H9 (cell line): ENCODE results near the gene LECT2. TPM values are rescaled to one million over a fixed set of nuclear protein-coding genes. Genes with fewer than 3 reads are reported as not detected.

Experiments used
- DNase-seq: peaks from one replicate; pipeline ENCODE4 v3.0.0-alpha.2; 2017
- H2AFZ ChIP-seq: one replicate; pipeline ENCODE4 v1.6.1; 2013; ENCODE audit warnings: mild to moderate bottlenecking, low read length, control low read depth, moderate library complexity
- H2AK5ac ChIP-seq: 2 replicates; pipeline ENCODE4 v1.6.1; 2013; ENCODE audit warnings: low read length, control low read depth, mixed read lengths; ENCODE audit not compliant: insufficient read length
- H2BK120ac ChIP-seq: one replicate; pipeline ENCODE4 v1.6.1; 2013; ENCODE audit warnings: low read depth, mild to moderate bottlenecking, low read length, control low read depth, inconsistent platforms; ENCODE audit not compliant: poor library complexity, severe bottlenecking
- H2BK12ac ChIP-seq: 2 replicates; pipeline ENCODE4 v1.6.1; 2013; ENCODE audit warnings: low read length, control low read depth, mixed read lengths, low read depth; ENCODE audit not compliant: insufficient read length
- H2BK15ac ChIP-seq: 2 replicates; pipeline ENCODE4 v1.6.1; 2013; ENCODE audit warnings: low read depth, low read length, control low read depth
- H2BK20ac ChIP-seq: one replicate; pipeline ENCODE4 v1.6.1; 2013; ENCODE audit warnings: low read depth, mild to moderate bottlenecking, low read length, control low read depth, inconsistent platforms; ENCODE audit not compliant: poor library complexity, severe bottlenecking
- H2BK5ac ChIP-seq: 2 replicates; pipeline ENCODE4 v1.6.1; 2013; ENCODE audit warnings: low read length, control low read depth, mixed read lengths; ENCODE audit not compliant: insufficient read length
- H3K14ac ChIP-seq: 2 replicates; pipeline ENCODE4 v1.6.1; 2013; ENCODE audit warnings: low read length, control low read depth; ENCODE audit not compliant: insufficient read depth
- H3K18ac ChIP-seq: 2 replicates; pipeline ENCODE4 v1.6.1; 2013; ENCODE audit warnings: low read depth, mild to moderate bottlenecking, mixed read lengths, low read length, control low read depth; ENCODE audit not compliant: insufficient read length
- H3K23ac ChIP-seq: 2 replicates; pipeline ENCODE4 v1.6.1; 2013; ENCODE audit warnings: low read length, control low read depth, mixed read lengths, low read depth; ENCODE audit not compliant: insufficient read length
- H3K23me2 ChIP-seq: 2 replicates; pipeline ENCODE4 v1.6.1; 2013; ENCODE audit warnings: low read depth, mild to moderate bottlenecking, mixed read lengths, low read length, control low read depth; ENCODE audit not compliant: insufficient read length, poor library complexity, severe bottlenecking
- H3K27ac ChIP-seq: 2 replicates; pipeline ENCODE4 v1.5.1; 2013; ENCODE audit warnings: low read length, control low read depth, mixed read lengths, low read depth; ENCODE audit not compliant: insufficient read length
- H3K27me3 ChIP-seq: 2 replicates; pipeline ENCODE4 v1.6.1; 2013; ENCODE audit warnings: low read length, control low read depth, inconsistent platforms; ENCODE audit not compliant: insufficient read depth
- H3K4ac ChIP-seq: 2 replicates; pipeline ENCODE4 v1.6.1; 2013; ENCODE audit warnings: low read depth, mild to moderate bottlenecking, control low read depth, inconsistent platforms, low read length, moderate library complexity
- H3K4me1 ChIP-seq: 2 replicates; pipeline ENCODE4 v1.6.1; 2013; ENCODE audit warnings: low read length, control low read depth, inconsistent platforms; ENCODE audit not compliant: insufficient read depth
- H3K4me2 ChIP-seq: 2 replicates; pipeline ENCODE4 v1.6.1; 2013; ENCODE audit warnings: low read length, control low read depth, mixed read lengths; ENCODE audit not compliant: insufficient read length, insufficient read depth
- H3K56ac ChIP-seq: 2 replicates; pipeline ENCODE4 v1.6.1; 2013; ENCODE audit warnings: low read depth, mild to moderate bottlenecking, mixed read lengths, low read length, control low read depth; ENCODE audit not compliant: insufficient read length
- H3K79me1 ChIP-seq: 2 replicates; pipeline ENCODE4 v1.6.1; 2013; ENCODE audit warnings: low read depth, mild to moderate bottlenecking, moderate library complexity, low read length, control low read depth, inconsistent platforms; ENCODE audit not compliant: insufficient read depth, poor library complexity, severe bottlenecking
- H3K79me2 ChIP-seq: 2 replicates; pipeline ENCODE4 v1.6.1; 2013; ENCODE audit warnings: low read length, control low read depth, inconsistent platforms; ENCODE audit not compliant: insufficient read depth
- H3K9ac ChIP-seq: 2 replicates; pipeline ENCODE4 v1.6.1; 2013; ENCODE audit warnings: low read length, control low read depth, mixed read lengths; ENCODE audit not compliant: insufficient read length; ENCODE audit errors: extremely low read depth
- H3K9me3 ChIP-seq: one replicate; pipeline ENCODE4 v1.6.1; 2013; ENCODE audit warnings: low read depth, low read length, inconsistent platforms; ENCODE audit not compliant: control insufficient read depth
- H3T11ph ChIP-seq: one replicate; pipeline ENCODE4 v1.6.1; 2013; ENCODE audit warnings: mild to moderate bottlenecking, low read length, control low read depth, inconsistent platforms
- H4K20me1 ChIP-seq: one replicate; pipeline ENCODE4 v1.6.1; 2013; ENCODE audit not compliant: control insufficient read depth, insufficient read length, insufficient read depth
- H4K5ac ChIP-seq: 2 replicates; pipeline ENCODE4 v1.6.1; 2013; ENCODE audit warnings: low read depth, mild to moderate bottlenecking, mixed read lengths, low read length, control low read depth; ENCODE audit not compliant: insufficient read length
- H4K8ac ChIP-seq: replicated peaks from 2 replicates; pipeline ENCODE4 v1.6.1; 2013; ENCODE audit warnings: low read length, control low read depth, mixed read lengths, low read depth; ENCODE audit not compliant: insufficient read length
- H4K91ac ChIP-seq: 2 replicates; pipeline ENCODE4 v1.6.1; 2013; ENCODE audit warnings: low read depth, mild to moderate bottlenecking, moderate library complexity, mixed read lengths, low read length, control low read depth; ENCODE audit not compliant: insufficient read length
- H3K27ac Mint-ChIP-seq, 3 experiments: 2 replicates in 2 of 3; 3 replicates in 1 of 3; pipeline ENCODE4 v1.8.0; 2020 to 2021; ENCODE audit warnings: mixed read lengths in 3 of 3, mild to moderate bottlenecking in 1 of 3, moderate library complexity in 1 of 3
- H3K27me3 Mint-ChIP-seq: 2 replicates; pipeline ENCODE4 v1.8.0; 2021; ENCODE audit warnings: low read depth, mild to moderate bottlenecking, moderate library complexity, mixed read lengths
- H3K36me3 Mint-ChIP-seq, 3 experiments: 2 replicates in 2 of 3; 3 replicates in 1 of 3; pipeline ENCODE4 v1.8.0; 2020 to 2021; ENCODE audit warnings: low read depth in 3 of 3, mixed read lengths in 3 of 3; ENCODE audit not compliant: insufficient read depth in 1 of 3
- H3K4me1 Mint-ChIP-seq, 2 experiments: 2 replicates each; pipeline ENCODE4 v1.8.0; 2020; ENCODE audit warnings: mixed read lengths in 2 of 2
- H3K4me3 Mint-ChIP-seq, 2 experiments: 2 replicates in 1 of 2; 3 replicates in 1 of 2; pipeline ENCODE4 v1.8.0; 2020 to 2021; ENCODE audit warnings: mild to moderate bottlenecking in 2 of 2, mixed read lengths in 2 of 2, moderate library complexity in 1 of 2
- H3K9me3 Mint-ChIP-seq, 2 experiments: 2 replicates in 1 of 2; 3 replicates in 1 of 2; pipeline ENCODE4 v1.8.0; 2020; ENCODE audit warnings: mild to moderate bottlenecking in 2 of 2, mixed read lengths in 2 of 2, moderate library complexity in 1 of 2
- CTCF ChIP-seq: fragments of 200-600 bp; sonication (generic); conservative IDR thresholded peaks from 3 replicates; pipeline ENCODE4 v1.8.0; 2021; ENCODE audit warnings: antibody characterized with exemption, mild to moderate bottlenecking
- WGBS: extraction: QIAGEN DNeasy Blood & Tissue Kit; methylation state at CpG from one replicate; pipeline ENCODE4 v1.1.7; 2013; ENCODE audit warnings: missing lambda C conversion rate, low lambda C conversion rate, mixed read lengths; ENCODE audit not compliant: insufficient read length; ENCODE audit errors: extremely low coverage; 5-methylcytosine and 5-hydroxymethylcytosine counted together
- total RNA-seq: library from RNA; stranded (reverse); gene quantifications from 2 replicates; pipeline ENCODE4 v1.2.1, GENCODE V29; 2021

Gene LECT2
- total RNA-seq, 1 experiment from 2014 or later, result not detected

DNA sequence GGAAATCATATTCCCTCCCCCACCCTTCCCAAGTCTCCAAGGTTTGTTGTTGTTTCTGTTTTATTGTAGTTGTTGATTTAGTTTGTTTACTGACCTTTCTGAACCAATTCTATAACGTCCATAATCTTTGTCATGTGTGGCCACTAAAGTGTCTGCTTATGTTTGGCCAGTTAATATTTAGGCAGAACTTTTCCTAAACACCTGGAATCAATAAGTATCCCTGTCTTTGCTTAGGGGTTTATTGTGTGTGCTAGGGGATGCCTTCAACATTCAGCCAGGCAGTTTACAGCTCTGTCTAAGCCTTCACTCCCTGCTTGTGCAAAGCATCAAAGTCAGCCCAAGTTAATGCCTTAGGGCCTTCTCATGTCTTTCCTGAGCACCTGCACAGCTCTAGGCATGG, 16.9 kb upstream of the LECT2 start:
- no peak overlapping the region for H4K91ac ChIP-seq
- H3K27ac ChIP-seq, result no peak overlapping the region
- Mint-ChIP-seq H3K27me3 (peaks cover 7% of the 10 kb centered on the region), H3K9me3 (peaks cover 0 to 3% of the 10 kb centered on the region in 2 experiments; a peak in 4 of 5 replicates), H3K27ac (no peak overlapping the region), H3K4me3 (no peak overlapping the region), H3K4me1 (peaks cover 15 to 19% of the 10 kb centered on the region in 2 experiments), H3K36me3 (no peaks in the 10 kb centered on the region)
- H2AFZ ChIP-seq, result no peak overlapping the region
- H3K4me2 ChIP-seq, result no peak overlapping the region
- no peaks in the 10 kb centered on the region for H3K9me3 ChIP-seq
- H3K14ac ChIP-seq, result no peak overlapping the region
- peaks cover 5% of the 10 kb centered on the region; the same call in 1 of the 2 replicates for H3K4me1 ChIP-seq
- no peak overlapping the region for H3K56ac ChIP-seq
- no peak overlapping the region for H2BK20ac ChIP-seq
- no peak overlapping the region for H2BK15ac ChIP-seq
- no peaks in the 10 kb centered on the region for H3K23me2 ChIP-seq
- no peak overlapping the region for H2BK5ac ChIP-seq
- H2AK5ac ChIP-seq, result no peak overlapping the region
- H4K8ac ChIP-seq, result no peak overlapping the region
- H4K20me1 ChIP-seq, result no peaks in the 10 kb centered on the region
- H4K5ac ChIP-seq, result no peak overlapping the region
- H3K18ac ChIP-seq, result no peak overlapping the region
- no peak for TF ChIP-seq CTCF
- H3K27me3 ChIP-seq, result no peaks in the 10 kb centered on the region
- H3K79me2 ChIP-seq, result no peaks in the 10 kb centered on the region
- H3K4ac ChIP-seq, result no peak overlapping the region
- H3T11ph ChIP-seq, result no peak overlapping the region
- no peaks in the 10 kb centered on the region for H3K79me1 ChIP-seq
- no peak overlapping the region for H2BK120ac ChIP-seq
- WGBS, result no CpG with 5 or more reads among the region's 1 CpG
- no peak for DNase-seq
- H3K9ac ChIP-seq, result no peak overlapping the region
- H3K23ac ChIP-seq, result no peak overlapping the region
- H2BK12ac ChIP-seq, result no peak overlapping the region
